Esophagus muscularis mucosa (tissue), 3 donors: Measurements from ENCODE around the gene SDC4.

Source experiments
- POLR2A ChIP-seq: fragments of 450-650 bp; IDR thresholded peaks from one replicate; pipeline ENCODE4 v1.6.1; 2017; ENCODE audit warnings: antibody characterized with exemption, moderate library complexity, mild to moderate bottlenecking, low read depth
- POLR2AphosphoS5 ChIP-seq, 2 donors: sonication (generic); formaldehyde crosslinking; IDR thresholded peaks; one replicate each; pipeline ENCODE4 v1.6.1; 2017; ENCODE audit warnings: antibody characterized with exemption in 2 of 2
- TF ChIP-seq, protein P1 (sequence below), 3 experiments: fragments of 200-600 bp in 2 of 3; fragments of 450-650 bp in 1 of 3; sonication (generic) in 2 of 3; IDR thresholded peaks; one replicate each; pipeline ENCODE4 v1.5.1; 2017 to 2019; ENCODE audit warnings: antibody characterized with exemption in 3 of 3, mild to moderate bottlenecking in 2 of 3, moderate library complexity in 1 of 3

DNA sequence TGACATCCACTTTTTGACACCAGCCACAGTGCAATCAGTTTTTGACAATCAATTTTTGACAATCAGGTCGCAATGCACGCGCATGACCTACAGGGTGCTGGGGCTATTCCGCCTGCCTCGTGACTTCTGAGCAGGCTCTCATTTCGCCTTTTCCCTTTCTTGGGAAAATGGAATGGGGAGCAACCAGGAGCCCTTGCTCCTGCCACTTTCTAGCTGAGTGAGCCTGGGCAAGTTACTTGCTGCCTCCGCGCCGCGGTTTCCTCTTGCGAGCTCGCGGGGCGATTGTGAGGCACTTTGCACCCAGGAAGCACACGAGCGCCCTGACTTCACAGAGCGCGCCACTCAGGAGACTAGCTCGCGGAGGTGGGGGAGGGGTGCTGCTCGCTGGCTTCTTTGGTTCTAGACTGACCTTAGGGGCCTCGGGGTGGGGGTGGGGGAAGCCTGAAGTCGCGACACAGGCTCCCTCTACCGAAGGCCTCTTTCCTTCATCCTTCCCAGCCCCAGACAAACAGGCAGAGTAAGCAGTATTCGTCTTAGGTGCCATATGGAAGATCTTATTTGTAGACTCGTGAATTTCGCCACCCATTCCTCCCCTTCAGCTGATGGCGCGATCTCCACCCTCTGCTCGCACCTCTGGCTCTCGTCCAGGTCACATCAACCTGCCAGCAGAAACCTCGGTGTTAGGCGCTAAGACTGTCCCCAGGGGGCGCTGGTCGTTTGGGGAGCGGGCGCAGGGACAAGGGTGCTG, 25.3 kb upstream of the SDC4 start:
- TF ChIP-seq POLR2AphosphoS5 (IDR thresholded peaks at IDR 0.05) (peak; percentile 66 to 72), POLR2A (no peak)
- TF ChIP-seq, protein P1, sequence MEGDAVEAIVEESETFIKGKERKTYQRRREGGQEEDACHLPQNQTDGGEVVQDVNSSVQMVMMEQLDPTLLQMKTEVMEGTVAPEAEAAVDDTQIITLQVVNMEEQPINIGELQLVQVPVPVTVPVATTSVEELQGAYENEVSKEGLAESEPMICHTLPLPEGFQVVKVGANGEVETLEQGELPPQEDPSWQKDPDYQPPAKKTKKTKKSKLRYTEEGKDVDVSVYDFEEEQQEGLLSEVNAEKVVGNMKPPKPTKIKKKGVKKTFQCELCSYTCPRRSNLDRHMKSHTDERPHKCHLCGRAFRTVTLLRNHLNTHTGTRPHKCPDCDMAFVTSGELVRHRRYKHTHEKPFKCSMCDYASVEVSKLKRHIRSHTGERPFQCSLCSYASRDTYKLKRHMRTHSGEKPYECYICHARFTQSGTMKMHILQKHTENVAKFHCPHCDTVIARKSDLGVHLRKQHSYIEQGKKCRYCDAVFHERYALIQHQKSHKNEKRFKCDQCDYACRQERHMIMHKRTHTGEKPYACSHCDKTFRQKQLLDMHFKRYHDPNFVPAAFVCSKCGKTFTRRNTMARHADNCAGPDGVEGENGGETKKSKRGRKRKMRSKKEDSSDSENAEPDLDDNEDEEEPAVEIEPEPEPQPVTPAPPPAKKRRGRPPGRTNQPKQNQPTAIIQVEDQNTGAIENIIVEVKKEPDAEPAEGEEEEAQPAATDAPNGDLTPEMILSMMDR (IDR thresholded peaks at IDR 0.05) = peak; percentile 91 to 94 (median 91)
